Muscle of arm (tissue), 12 donors: ENCODE measurements around the gene PDSS1. TPM values are rescaled to one million over a fixed set of nuclear protein-coding genes. Genes with fewer than 3 reads are reported as not detected.

ENCODE experiments used
- DNase-seq: peaks from one replicate; pipeline ENCODE4 v3.0.0-alpha.2; 2013
- polyA plus RNA-seq, 12 donors: library from polyadenylated mRNA; unstranded; fragments of 120-200 nt; gene quantifications; one replicate each; pipeline ENCODE4 v1.2.1, GENCODE V29; 2013; ENCODE audit not compliant: insufficient read length in 12 of 12

PDSS1 gene
- polyA plus RNA-seq, 12 donors, result 6.1 to 12.6 (median 9.0) TPM; not detected in 1

DNA sequence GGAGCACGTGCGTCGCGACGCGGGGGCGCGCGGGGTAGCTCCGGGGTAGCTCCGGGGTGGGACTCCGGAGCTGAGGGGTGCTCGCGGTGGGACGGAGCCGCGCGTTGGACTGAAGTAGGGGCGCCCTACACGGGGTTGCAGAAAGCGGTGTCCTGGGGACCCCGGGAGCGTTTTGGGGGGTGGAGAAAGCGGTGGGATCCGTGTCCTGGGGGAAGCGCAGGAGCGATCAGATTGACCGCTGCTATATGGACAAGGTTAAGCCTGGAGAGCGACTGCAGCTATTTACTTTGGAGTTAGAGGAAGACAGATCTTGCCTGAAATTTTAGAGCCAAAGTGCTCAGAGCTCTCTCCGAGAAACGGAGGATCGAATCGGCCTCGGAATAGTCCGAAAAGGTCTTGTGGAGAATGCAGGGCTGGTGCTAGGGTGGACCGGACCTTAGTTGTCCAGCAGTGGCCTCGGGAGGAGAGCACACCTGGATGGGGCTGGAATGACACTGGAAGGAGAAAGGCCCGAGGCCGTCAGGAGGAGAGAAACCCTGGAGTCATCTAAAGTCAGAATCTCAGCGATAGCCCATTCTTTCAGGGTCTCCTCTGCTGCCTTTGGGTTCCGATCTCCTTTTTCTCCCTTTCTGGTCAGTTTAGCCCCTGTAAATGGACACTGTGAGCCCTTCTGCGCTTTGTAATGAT lies 564 bp downstream of the PDSS1 start:
- DNase-seq, result no peak

DNA sequence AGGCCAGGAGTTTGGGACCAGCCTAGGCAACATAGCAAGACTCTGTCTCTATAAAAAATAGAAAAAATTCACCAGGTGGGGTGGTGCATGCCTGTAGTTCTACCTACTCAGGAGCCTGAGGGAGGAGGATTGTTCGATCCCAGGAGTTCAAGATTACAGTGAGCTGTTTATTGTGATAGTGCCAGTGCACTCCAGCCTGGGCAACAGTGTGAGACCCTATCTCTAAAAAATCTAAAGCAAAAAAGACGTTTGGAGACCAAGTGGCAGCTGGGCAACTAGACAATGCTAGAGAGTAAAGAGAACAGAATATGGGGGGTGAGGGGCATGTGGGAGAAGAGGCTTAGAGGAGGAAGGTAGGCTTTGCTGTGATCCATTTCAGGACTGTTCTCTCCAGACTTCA lies 1.4 kb downstream of the PDSS1 start:
- no peak for DNase-seq

DNA sequence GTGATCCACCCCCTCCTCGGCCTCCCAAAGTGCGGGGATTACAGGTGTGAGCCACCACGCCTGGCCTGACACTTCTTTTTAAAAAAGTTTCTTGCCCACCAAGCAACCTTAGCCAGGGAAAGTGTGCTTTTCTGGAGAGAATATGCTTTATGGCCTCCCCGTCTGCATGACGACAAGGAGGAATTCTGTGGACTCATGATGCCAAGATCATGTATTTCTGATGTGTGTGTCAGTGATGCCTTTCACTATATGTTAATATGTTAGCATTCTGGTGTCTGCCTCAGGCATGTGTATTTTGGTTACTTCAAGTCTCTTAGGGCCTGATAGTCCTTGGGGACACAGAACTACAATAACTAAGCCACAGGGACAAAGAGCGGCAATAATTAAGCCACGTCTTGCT lies 2.1 kb downstream of the PDSS1 start:
- DNase-seq, result no peak

DNA sequence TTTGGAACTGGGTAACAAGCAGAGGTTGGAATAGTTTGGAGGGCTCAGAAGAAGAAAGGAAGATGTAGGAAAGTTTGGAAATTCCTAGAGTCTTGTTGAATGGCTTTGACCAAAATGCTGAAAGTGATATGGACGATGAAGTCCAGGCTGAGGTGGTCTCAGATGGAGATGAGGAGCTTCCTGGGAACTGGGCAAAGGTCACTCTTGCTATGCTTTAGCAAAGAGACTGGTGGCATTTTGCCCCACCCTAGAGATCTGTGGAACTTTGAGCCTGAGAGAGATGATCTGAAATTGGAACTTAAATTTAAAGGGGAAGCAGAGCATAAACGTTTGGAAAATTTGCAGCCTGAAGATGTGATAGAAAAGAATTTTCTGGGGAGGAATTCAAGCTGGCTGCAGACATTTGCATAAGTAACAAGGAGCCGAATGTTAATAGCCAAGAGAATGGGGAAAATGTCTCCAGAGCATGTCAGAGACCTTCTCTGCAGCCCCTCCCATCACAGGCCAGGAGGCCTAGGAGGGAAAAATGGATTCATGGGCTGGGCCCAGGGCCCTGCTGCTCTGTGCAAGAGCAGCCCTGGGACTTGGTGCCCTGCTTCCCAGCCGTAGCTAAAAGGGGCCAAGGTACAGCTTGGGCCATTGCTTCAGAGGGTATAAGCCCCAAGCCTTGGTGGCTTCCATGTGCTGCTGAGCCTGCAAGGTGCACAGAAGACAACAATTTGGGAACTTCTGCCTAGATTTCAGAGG lies 3.6 kb downstream of the PDSS1 start:
- DNase-seq, result no peak

DNA sequence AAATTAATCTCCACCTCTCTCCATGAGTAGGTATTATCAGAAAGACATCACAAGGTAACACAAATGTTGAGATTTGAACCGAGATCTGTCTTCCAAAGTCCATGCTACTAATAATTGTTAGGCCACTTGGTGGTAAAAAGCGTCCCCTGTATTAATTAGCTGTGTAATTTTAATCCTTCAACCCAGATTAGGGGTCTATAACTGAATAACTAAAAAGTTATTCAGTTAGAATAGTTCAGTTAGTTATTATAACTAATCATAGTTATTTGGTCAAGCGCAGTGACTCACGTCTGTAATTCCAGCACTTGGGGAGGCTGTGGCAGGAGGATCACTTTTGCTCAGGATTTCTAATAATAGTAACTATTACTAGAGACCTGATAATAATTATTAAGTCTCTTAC lies 5.6 kb downstream of the PDSS1 start:
- no peak for DNase-seq

DNA sequence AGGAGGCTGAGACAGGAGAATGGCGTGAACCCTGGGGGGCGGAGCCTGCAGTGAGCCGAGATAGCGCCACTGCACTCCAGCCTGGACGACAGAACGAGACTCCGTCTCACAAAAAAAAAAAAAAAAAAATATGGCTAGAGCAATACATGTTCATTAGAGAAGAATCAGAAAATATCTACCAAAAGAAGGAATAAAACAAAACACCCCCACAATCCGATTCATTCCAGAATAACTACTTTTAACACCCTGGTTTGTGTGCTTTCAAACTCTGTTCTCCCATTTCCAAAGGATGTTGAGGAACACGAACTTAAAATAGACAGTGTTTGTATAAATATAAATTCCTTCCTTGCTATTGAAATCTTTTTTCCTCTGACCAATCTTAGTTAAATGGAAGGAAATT lies 6.5 kb downstream of the PDSS1 start:
- DNase-seq, result no peak

DNA sequence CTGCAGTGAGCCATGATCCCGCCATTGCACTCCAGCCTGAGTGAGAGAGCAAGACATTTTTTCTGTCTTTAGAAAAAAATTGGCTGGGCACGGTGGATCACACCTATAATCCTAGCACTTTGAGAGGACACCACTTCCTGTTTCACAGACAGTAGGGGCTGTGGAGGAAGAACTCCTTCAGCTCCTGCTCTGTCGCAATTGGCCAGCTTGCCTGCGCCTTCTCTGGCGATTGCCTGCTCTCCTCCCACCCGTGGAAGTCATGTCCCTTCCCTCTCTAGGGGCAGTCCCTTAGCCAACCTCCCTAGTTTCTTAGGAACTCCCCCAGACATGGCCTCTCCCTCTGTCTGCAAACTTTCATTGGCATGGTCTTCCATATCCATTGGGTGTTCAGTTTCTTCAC lies 8.7 kb downstream of the PDSS1 start:
- no peak for DNase-seq

DNA sequence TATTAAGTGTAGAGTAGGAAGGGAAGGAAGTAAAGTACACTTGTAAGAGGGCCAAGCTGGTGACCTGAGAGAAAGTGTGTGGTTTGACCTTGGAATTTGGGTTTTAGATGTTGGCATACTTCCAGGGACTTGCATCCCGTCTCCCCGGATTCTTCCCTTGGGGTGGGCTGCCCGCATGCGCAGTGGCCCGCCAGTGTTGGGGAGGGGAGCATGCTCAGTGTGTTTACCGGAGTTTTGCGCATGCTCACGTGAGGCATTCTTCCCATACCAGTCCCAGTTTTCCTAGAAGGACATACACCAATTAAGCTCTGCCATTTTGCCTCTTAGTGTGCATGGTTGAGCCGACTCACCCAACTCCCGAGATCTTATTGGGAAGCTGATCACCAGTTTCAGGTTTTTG lies 9.4 kb downstream of the PDSS1 start:
- no peak for DNase-seq

DNA sequence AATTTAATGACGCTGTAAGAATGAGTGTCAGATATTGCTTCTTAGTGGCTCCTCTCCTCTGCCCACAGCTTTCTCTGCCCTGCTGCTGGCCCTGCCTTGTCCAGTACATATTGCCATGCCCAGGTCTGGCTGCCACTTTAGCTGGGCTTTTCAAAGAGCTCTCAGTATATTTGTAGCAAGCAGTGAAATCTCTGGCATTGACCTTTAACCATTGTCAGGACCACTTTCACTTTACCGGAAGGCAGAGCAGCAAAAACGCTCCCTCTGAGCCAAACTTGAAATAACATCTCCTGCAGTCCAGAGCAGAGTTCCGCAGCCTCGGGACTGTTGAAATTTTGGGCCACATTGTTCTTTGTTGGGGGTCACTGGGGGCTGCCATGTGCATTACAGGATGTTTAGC lies 13.8 kb downstream of the PDSS1 start:
- no peak for DNase-seq

DNA sequence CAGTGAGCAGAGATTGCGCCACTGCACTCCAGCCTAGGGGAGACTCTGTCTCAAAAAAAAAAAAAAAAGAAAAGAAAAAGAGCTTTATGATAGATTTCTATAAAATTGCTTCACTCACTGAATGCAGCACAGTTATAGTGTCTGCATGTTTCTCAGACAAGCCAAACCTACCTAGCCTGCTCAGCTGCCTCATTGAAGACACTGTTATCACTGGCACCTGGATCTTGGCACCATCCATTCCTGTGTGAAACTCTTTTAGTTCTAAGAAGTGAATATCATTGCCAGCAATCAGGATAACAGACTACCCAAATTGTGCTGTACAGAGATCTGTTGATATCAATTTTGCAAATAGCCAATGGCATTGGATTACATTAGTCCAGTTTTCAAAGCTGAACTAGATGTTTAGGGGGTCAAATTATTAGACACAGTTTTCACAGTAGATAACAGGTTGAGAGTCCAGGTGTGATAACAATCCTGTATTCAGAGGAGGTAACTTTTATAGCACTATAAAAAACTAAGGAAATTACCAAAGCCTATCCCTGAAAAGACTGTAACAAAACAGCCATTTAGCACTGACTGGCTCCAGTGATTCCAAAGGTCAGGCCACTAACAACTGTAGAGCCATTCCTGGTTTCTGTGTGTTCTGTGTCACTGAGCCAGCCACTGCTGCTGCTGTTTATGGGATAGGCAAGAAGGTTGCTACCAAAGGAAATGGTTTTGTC lies 17.1 kb downstream of the PDSS1 start:
- no peak for DNase-seq

DNA sequence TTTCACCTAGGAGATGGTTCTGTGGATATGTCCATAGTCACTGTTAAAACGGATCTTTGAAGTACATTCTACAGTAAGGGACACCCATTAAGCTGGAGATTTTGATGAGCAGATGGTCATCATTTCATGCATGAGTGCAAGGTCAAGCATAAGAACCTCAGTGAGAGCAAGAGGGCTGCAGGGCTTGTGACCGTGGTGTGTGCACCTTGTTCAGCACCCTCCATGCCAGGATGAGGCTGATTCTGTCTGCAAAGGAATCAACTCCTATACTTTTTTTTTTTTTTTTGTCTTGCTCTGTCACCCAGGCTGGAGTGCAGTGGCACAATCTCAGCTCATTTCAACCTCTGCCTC lies 17.6 kb downstream of the PDSS1 start:
- DNase-seq, result no peak

DNA sequence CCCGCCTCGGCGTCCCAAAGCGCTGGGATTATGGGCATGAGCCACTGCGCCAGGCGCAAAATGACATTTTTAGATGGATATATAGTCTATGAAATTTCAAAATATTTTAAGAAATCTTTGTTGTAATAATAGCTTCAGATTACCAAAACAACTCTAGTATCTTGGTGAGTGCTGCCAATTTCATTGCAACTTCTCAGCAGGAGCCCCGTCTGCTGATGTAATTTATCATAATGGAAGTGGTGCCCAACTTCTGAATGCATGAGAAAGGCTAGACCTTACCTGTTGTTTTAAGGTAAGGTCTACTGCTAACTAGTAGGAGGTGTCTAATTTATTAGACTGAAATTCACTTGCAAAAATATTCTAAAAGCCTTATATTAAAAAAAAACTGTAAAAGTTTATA lies 20.0 kb downstream of the PDSS1 start:
- DNase-seq, result no peak

DNA sequence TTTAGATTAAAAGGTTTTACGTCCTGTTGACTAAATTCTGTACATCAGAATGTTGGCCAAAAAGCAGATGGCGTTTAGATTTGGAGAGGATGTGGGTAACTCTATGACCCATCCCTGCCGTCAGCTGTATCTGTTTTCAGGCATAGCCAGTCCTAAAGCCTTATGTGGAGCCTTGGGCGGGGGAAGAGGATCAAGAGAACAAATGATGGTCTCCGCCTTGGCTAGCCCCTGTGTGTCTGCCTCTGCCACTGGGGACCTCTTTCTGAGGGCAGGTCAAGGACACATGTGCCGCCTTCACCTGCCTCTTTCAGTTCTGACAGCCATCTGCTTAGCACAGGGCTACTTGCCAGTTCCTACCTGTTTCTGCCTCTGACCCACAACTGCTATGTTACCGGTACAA lies 24.1 kb downstream of the PDSS1 start:
- no peak for DNase-seq

DNA sequence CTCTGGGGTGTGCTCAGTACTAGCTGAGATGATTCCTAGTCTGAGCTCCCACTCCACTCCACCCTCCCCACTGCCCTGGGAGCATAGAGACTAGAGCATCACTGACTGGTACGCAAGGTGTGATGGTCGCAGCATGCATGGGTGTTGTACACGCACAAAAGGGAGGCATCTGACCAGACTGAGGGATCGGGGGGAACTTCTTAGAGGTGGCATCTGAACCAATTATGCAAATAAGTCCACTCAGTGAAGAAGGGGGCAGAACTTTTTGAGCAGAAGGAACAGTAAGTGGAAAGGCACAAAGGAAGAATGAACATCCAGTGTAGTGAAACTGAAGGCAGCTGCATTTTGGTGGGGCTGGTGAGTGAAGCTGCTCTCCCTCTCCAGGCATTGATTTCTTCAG lies 25.5 kb downstream of the PDSS1 start:
- no peak for DNase-seq

DNA sequence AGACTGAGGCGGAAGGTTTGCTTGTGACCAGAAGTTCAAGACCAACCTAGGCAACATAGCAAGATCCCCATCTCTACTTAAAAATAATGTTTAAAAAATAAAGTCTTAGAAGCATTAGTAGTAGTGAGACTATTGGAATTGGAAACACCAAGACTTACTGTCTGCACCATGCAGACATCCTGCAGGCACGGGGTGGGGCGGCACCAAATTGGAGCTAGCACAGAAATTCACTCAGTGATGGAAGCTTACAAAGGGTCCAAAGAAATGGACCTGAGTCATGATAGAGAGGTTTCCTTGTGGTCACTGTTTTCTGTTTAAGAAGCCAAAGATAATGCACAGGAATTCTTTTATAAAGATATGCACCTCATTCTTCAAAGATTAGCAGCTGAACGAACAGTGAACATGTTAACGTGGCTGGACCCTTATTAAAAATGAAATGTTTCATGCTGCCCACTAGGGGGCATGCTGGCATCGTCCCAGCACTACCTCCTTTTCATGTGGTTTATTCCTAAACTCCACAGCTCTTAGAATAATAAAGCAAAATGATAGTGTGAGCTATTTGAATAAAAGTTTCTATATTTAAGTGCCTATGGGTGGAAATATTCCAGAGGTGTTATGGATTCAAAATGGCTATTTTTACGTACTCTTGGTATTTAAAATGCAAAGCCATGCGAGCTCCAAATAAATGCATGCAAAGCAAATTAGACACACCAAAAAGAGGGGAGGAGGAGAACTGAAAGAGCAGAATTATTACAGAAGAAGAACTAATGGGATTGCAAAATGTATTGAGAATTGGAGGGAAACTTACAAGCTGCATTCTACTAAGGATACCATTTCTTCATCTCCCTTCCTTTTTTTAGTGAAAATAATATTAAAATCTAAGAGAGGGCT lies 28.6 kb downstream of the PDSS1 start:
- peak; percentile 77 for DNase-seq

DNA sequence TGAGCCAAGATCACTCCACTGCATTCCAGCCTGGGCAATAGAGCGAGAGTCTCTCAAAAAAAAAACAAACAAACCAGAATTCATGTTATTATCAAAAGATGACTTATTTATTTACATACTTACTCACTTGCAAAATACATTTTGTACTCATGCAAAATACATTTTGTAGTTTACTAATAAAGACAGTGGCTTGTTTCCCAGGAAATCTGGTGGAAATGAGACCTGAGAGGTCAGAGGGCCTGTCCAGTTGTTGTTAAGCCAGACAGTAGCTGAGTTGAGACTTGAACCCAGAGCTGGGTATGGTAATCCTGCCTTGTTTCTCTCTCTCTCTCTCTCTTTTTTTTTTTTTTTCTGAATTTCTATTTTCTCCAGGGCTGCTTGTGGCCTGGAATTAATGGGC lies 29.5 kb downstream of the PDSS1 start:
- no peak for DNase-seq

DNA sequence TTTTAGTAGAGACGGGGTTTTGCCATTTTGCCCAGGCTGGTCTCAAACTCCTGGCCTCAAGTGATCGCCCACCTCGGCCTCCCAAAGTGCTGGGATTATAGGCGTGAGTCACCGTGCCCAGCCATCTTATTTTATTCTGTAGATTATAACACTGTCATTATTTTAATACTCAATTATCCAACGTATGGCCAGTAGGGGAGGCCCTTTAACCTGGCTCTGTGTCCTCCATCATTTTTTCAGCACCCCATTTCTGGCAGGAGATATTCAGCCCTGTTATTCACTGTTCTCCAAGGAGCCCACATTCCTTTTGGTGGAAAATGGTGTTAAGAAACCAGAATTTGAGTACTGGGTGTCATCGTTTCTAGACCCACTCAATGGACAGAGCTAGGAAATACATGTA lies 31.5 kb downstream of the PDSS1 start:
- DNase-seq, result no peak

DNA sequence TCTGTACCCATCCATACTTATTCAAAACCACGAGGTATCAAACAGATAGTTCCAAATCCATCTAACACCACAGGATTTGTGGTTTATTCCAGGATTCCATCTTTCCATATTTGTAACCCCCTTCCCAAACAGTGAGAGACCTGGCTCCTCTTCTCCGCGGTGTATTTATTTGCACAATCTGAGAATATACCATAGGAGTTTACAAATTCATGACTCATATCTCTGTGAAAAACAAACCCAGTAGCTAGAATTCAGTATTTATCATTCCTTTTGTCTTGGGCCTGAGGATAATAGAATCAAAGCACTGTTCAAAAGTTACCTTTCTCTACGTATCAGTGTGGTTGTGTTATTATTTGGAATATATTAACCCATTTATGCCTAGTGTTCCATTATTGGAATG lies 31.9 kb downstream of the PDSS1 start:
- DNase-seq, result no peak

DNA sequence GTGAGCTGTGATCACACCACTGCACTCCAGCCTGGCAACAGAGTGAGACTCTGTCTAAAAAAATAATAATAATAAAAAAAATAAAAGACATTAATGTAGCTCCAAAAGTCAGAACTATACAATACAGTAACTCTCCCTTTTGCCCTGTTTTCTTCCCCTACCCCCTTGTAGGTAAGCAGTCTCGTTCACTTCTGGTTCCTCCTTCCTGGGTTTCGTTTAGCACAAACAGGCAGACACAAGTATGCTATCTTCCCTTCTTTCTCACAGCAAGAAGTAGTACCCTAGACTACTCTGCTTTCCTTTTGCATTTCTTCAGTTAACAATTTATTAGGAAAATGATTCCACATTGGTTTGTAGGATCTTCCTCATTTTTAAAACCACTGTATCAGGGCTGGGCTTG lies 33.1 kb downstream of the PDSS1 start:
- DNase-seq, result no peak

DNA sequence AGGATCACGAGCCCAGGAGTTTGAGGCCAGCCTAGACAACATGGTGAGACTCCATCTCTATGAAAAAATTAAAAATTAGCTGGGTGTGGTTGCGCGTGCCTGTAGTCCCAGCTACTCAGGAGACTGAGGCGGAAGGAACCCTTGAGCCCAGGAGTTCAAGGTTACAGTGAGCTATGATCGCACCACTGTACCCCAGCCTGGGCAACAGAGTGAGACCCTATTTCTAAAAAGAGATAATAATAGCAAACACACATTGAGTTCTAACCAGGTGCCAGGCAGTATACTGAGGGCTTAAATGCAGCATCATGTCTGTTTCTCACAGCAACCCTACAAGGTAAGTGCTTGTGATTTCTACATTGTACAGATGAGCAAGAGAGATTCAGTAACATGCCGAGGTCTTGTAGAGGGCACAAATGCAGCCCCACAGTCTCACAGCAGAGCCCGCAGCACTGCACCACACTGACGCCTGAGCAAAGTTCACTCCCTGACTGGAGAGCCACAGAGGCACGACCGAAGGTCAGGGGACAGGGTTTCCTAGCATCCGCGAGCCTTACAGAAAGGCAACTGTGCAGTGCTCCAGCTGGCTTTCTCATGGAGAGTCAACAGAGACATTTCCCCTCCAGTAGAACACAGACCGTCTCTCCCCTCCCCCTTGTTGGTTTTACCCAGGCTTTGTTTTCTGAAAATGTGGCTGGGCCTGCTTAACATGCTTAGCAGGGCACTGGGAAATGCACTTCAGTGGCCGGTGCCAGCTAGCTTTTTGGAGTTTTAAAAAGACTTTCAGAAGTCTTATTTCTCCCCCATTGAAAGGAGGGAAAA lies 36.5 kb downstream of the PDSS1 start:
- DNase-seq, result no peak

DNA sequence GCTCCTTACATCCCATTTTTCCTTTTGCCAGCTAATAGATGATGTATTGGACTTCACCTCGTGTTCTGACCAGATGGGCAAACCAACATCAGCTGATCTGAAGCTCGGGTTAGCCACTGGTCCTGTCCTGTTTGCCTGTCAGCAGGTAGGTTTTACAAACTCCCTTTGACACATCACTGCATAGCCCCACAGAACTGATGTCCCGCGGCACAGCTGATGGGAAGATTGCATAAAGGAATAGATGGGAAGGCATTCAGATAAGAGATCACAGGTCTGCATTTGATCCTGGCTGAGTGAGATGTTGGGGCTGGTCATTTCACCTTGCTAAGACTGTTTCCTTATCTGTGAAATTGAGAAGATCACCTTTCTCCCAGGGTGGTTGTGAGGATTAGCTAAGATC lies 37.9 kb downstream of the PDSS1 start:
- DNase-seq, result no peak
